ENCODE data around the gene MDN1.

- TF ChIP-seq POU6F1 (CRISPR knock-in tag; IDR thresholded peaks at IDR 0.05; ENCODE audit: borderline replicate concordance, low read depth) (no peak), ZNF70 (CRISPR knock-in tag; IDR thresholded peaks at IDR 0.05) (no peak), ISL1 (CRISPR knock-in tag; IDR thresholded peaks at IDR 0.05) (no peak), CSDC2 (CRISPR knock-in tag; IDR thresholded peaks at IDR 0.05) (no peak), ARNTL (CRISPR knock-in tag; IDR thresholded peaks at IDR 0.05; ENCODE audit: borderline replicate concordance, low read depth) (no peak), RARB (CRISPR knock-in tag; IDR thresholded peaks at IDR 0.05) (no peak), PATZ1 (CRISPR knock-in tag; IDR thresholded peaks at IDR 0.05; ENCODE audit: borderline replicate concordance) (no peak), ZNF565 (CRISPR knock-in tag; conservative IDR thresholded peaks at IDR 0.05; ENCODE audit: low read depth) (no peak)
Measured at GRCh38 chr6:89657445-89658158, 162.0 kb downstream of the MDN1 start.
